PC-9 (cell line): ENCODE measurements around the gene SPINK4. TPM values are rescaled to one million over a fixed set of nuclear protein-coding genes. Genes with fewer than 3 reads are reported as not detected.

ENCODE experiments used
- Bru-seq: library from RNA; stranded (reverse); fragments of 400-500 nt; gene quantifications from one replicate; lab custom pipeline; 2021; lab: Mats Ljungman, UMichigan
- BruChase-seq, 2 experiments: library from RNA; stranded (reverse); fragments of 400-500 nt; gene quantifications; one replicate each; lab custom pipeline; 2021; lab: Mats Ljungman, UMichigan
- BruUV-seq: library from RNA; stranded (reverse); fragments of 400-500 nt; replicated peaks from 2 replicates; lab custom pipeline; 2021; lab: Mats Ljungman, UMichigan
- CTCF ChIA-PET: fragments of 300-600 bp; sonication (Branson Sonifier 250); formaldehyde crosslinking; loops from one replicate; lab custom pipeline; 2022; ENCODE audit warnings: antibody characterized with exemption; lab: Charles Lee
- POLR2A ChIA-PET: fragments of 300-600 bp; sonication (Branson Sonifier 250); formaldehyde crosslinking; loops from one replicate; lab custom pipeline; 2022; ENCODE audit warnings: antibody characterized with exemption; ENCODE audit not compliant: unreplicated experiment; lab: Charles Lee
- DNase-seq, 2 experiments: peaks; one replicate each; pipeline versions ENCODE4 v3.0.0 to v3.0.0-alpha.2; 2015 to 2022; ENCODE audit warnings: mixed read lengths in 1 of 2
- H2AFZ ChIP-seq: fragments of 200-600 bp; sonication (generic); 2 replicates; pipeline ENCODE4 v1.8.1; 2017; ENCODE audit warnings: antibody characterized with exemption
- H3F3A ChIP-seq: fragments of 200-600 bp; sonication (generic); 2 replicates; pipeline ENCODE4 v1.8.1; 2017; ENCODE audit warnings: antibody characterized with exemption, mild to moderate bottlenecking, low read depth; ENCODE audit not compliant: insufficient read depth
- H3K27ac ChIP-seq: fragments of 200-600 bp; sonication (generic); 2 replicates; pipeline ENCODE4 v1.6.1; 2016; ENCODE audit warnings: mixed run types
- H3K27me3 ChIP-seq: fragments of 200-600 bp; sonication (generic); 2 replicates; pipeline ENCODE4 v1.6.1; 2016; ENCODE audit warnings: low read depth, mixed run types; ENCODE audit not compliant: insufficient read depth
- H3K36me3 ChIP-seq: fragments of 200-600 bp; sonication (generic); 2 replicates; pipeline ENCODE4 v1.6.1; 2016; ENCODE audit warnings: low read depth, mixed run types
- H3K4me1 ChIP-seq: fragments of 200-600 bp; sonication (generic); replicated peaks from 2 replicates; pipeline ENCODE4 v1.6.1; 2016; ENCODE audit warnings: mixed run types; ENCODE audit not compliant: insufficient read depth
- H3K4me2 ChIP-seq: fragments of 200-600 bp; sonication (generic); 2 replicates; pipeline ENCODE4 v1.6.1; 2017; ENCODE audit warnings: mixed run types
- H3K4me3 ChIP-seq: fragments of 200-600 bp; sonication (generic); 2 replicates; pipeline ENCODE4 v1.6.1; 2016; ENCODE audit warnings: mixed run types
- H3K79me2 ChIP-seq: fragments of 200-600 bp; sonication (generic); 2 replicates; pipeline ENCODE4 v1.6.1; 2017; ENCODE audit warnings: low read depth, mixed run types
- H3K9me2 ChIP-seq: fragments of 200-600 bp; sonication (generic); 2 replicates; pipeline ENCODE4 v1.8.1; 2017; ENCODE audit warnings: mild to moderate bottlenecking; ENCODE audit not compliant: insufficient read depth
- H3K9me3 ChIP-seq: fragments of 200-600 bp; sonication (generic); 2 replicates; pipeline ENCODE4 v1.8.1; 2016; ENCODE audit warnings: low read depth; ENCODE audit not compliant: insufficient read depth
- H4K20me1 ChIP-seq: fragments of 200-600 bp; sonication (generic); 2 replicates; pipeline ENCODE4 v1.8.1; 2017; ENCODE audit not compliant: insufficient read depth
- EZH2 ChIP-seq: fragments of 200-600 bp; sonication (generic); IDR thresholded peaks from 2 replicates; pipeline ENCODE4 v1.8.0; 2017; ENCODE audit warnings: antibody characterized with exemption, low read depth
- intact Hi-C: fragments of 100-400 bp; cut with micrococcal nuclease; formaldehyde crosslinking; loops from one replicate; pipeline ENCODE4 v1.10.0; 2022; ENCODE audit not compliant: unreplicated experiment
- long read RNA-seq: library from polyadenylated mRNA; stranded (forward); transcript quantifications from one replicate; pipeline ENCODE4 v2.0.0, GENCODE V29; 2022
- total RNA-seq: library from RNA; stranded (reverse); gene quantifications from 2 replicates; pipeline ENCODE4 v1.2.3, GENCODE V29; 2021
- TF ChIP-seq, protein P1 (sequence below): fragments of 200-600 bp; sonication (generic); conservative IDR thresholded peaks from 2 replicates; pipeline ENCODE4 v1.6.1; 2017; ENCODE audit warnings: mixed run types, antibody characterized with exemption, mild to moderate bottlenecking, moderate library complexity

SPINK4 gene
- total RNA-seq = not detected in 2 replicates
- Bru-seq, nascent RNA = percentile 12 among the genes with signal in this experiment
- percentile 6 among the genes with signal in this experiment for BruChase-seq, experiment 1, labeled RNA remaining after a 2-hour chase
- BruChase-seq, experiment 2, labeled RNA remaining after a 6-hour chase = percentile 3 among the genes with signal in this experiment
- long read RNA-seq = 0 reads

DNA sequence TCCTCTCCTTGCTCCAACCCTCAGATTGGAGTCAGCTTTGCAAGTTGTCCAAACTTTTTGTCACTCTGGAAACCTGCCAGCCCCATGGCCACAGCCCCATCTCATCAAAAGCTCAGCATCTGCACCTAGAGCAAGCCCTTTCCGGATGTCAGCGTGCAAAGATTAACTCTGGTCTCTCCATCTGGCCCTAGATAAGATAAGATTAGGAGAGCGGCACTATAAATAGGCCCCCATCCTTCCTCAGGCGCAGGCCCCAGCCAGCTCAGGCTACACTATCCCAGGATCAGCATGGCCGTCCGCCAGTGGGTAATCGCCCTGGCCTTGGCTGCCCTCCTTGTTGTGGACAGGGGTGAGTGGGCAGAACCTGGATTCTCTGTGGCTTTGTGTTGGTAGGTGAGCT lies at the start of gene SPINK4:
Gene SPINK4, plus strand, starts transcription at position 247 of the 400 bp plus-strand sequence. Its CDS starts 42 bp downstream, at position 289.
- ChIA-PET POLR2A (no interaction called here), CTCF (no interaction called here)
- H3K79me2 ChIP-seq = no peaks in the 10 kb centered on the region
- H4K20me1 ChIP-seq = no peaks in the 10 kb centered on the region
- intact Hi-C loops = loop anchor here (10.0 kb wide), 1 partner anchor 575 kb away; the partner anchor contains the start of gene UBE2R2
- no peaks in the 10 kb centered on the region for H3K36me3 ChIP-seq
- H3K4me3 ChIP-seq = no peak within 1 kb of the TSS
- no peak within 1 kb of the TSS for H2AFZ ChIP-seq
- no peak within 1 kb of the TSS for H3K4me2 ChIP-seq
- H3K27ac ChIP-seq = no peak within 1 kb of the TSS
- no peaks in the 10 kb centered on the region for H3K9me3 ChIP-seq
- no peaks in the 10 kb centered on the region for H3K9me2 ChIP-seq
- BruUV-seq = no TSS peak
- no peak for TF ChIP-seq EZH2
- TF ChIP-seq, protein P1, sequence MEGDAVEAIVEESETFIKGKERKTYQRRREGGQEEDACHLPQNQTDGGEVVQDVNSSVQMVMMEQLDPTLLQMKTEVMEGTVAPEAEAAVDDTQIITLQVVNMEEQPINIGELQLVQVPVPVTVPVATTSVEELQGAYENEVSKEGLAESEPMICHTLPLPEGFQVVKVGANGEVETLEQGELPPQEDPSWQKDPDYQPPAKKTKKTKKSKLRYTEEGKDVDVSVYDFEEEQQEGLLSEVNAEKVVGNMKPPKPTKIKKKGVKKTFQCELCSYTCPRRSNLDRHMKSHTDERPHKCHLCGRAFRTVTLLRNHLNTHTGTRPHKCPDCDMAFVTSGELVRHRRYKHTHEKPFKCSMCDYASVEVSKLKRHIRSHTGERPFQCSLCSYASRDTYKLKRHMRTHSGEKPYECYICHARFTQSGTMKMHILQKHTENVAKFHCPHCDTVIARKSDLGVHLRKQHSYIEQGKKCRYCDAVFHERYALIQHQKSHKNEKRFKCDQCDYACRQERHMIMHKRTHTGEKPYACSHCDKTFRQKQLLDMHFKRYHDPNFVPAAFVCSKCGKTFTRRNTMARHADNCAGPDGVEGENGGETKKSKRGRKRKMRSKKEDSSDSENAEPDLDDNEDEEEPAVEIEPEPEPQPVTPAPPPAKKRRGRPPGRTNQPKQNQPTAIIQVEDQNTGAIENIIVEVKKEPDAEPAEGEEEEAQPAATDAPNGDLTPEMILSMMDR = no peak
- no peaks in the 10 kb centered on the region for H3F3A ChIP-seq
- no peaks in the 10 kb centered on the region for H3K27me3 ChIP-seq
- H3K4me1 ChIP-seq = peaks cover 3% of the 10 kb centered on the region
- DNase-seq = no peak

DNA sequence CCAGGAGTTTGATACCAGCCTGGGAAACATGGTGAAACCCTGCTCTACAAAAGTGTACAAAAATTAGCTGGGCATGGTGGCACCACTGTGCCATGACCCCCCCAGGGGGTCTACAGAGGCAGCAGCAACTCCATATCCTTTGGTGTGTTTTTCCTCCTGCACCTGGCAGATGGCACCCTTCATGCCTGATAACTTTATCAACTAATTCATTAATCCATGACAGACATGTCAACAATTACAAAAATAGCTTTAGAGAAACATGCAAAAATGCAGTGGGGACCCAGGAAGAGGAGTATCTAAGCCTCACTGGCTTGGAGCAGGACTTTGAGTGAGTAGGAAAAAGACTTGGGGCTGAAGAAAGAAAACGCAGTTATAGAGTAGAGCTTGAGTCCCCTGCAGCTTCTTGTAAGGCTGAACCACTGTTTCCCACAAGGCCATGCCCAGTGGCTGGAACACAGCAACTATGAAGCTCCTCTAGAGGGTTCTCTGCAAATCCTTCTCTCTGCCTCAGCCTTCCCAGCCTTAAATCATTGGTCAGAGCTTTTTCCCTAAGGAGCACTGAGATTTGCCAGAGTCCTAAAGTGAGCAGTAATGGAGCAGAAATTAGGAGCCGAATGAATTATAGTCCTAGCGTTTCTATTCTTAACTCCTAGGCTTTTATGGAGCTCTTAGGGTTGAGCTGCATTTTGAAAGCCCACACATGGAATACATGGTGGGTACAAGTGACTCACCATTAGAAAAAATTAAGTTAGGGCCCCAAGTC lies 47.3 kb upstream of the SPINK4 start:
- POLR2A ChIA-PET = no interaction called here
- Histone ChIP-seq H3K9me2 (no peaks in the 10 kb centered on the region), H2AFZ (no peak overlapping the region), H3K4me2 (no peak overlapping the region), H3K9me3 (no peaks in the 10 kb centered on the region), H3K79me2 (no peaks in the 10 kb centered on the region), H3K4me1 (no peaks in the 10 kb centered on the region), H3K4me3 (no peak overlapping the region), H3F3A (no peaks in the 10 kb centered on the region), H3K27ac (no peak overlapping the region), H3K27me3 (no peaks in the 10 kb centered on the region), H3K36me3 (no peaks in the 10 kb centered on the region), H4K20me1 (no peaks in the 10 kb centered on the region)
- DNase-seq = no peak
- intact Hi-C loops = no loop called here
- CTCF ChIA-PET = interaction anchor here (0.7 kb wide), 1 partner anchor 719 kb away, joined by 4 read pairs; no protein-coding TSS in a partner anchor
- no peak for TF ChIP-seq EZH2
- BruUV-seq = no TSS peak

GRCh38 chr9:33193818-33194217 lies 46.1 kb upstream of the SPINK4 start:
- H3F3A ChIP-seq = no peaks in the 10 kb centered on the region
- H3K9me2 ChIP-seq = no peaks in the 10 kb centered on the region
- no peak overlapping the region for H3K4me2 ChIP-seq
- TF ChIP-seq, protein P1 = no peak
- TF ChIP-seq EZH2 = no peak
- H3K4me1 ChIP-seq = no peaks in the 10 kb centered on the region
- no peaks in the 10 kb centered on the region for H3K9me3 ChIP-seq
- H4K20me1 ChIP-seq = no peaks in the 10 kb centered on the region
- intact Hi-C loops = no loop called here
- no peak overlapping the region for H3K27ac ChIP-seq
- no peaks in the 10 kb centered on the region for H3K79me2 ChIP-seq
- no TSS peak for BruUV-seq
- no peaks in the 10 kb centered on the region for H3K36me3 ChIP-seq
- H3K4me3 ChIP-seq = no peak overlapping the region
- ChIA-PET POLR2A (no interaction called here), CTCF (no interaction called here)
- no peak overlapping the region for H2AFZ ChIP-seq
- peak in 1 of 2 experiments; percentile 53 for DNase-seq
- H3K27me3 ChIP-seq = no peaks in the 10 kb centered on the region
